Activated naive CD8-positive, alpha-beta T cell treated with anti-CD3 and anti-CD28 coated beads for 36 hours (primary cell): ENCODE results near the gene MYH14. TPM values are rescaled to one million over a fixed set of nuclear protein-coding genes. Genes with fewer than 3 reads are reported as not detected.

ENCODE experiments used
- DNase-seq: peaks from one replicate; pipeline ENCODE4 v3.0.0; 2021
- H3K27ac Mint-ChIP-seq: one replicate; pipeline ENCODE4 v1.8.0; 2022; ENCODE audit warnings: mild to moderate bottlenecking, moderate library complexity, mixed read lengths
- H3K27me3 Mint-ChIP-seq: one replicate; pipeline ENCODE4 v1.8.0; 2022; ENCODE audit warnings: mild to moderate bottlenecking, mixed read lengths
- H3K36me3 Mint-ChIP-seq: one replicate; pipeline ENCODE4 v1.8.0; 2021; ENCODE audit warnings: mild to moderate bottlenecking, mixed read lengths
- H3K4me1 Mint-ChIP-seq: one replicate; pipeline ENCODE4 v1.8.0; 2021; ENCODE audit warnings: mixed read lengths
- H3K4me3 Mint-ChIP-seq: one replicate; pipeline ENCODE4 v1.8.0; 2022; ENCODE audit warnings: mild to moderate bottlenecking, moderate library complexity, mixed read lengths
- H3K9me3 Mint-ChIP-seq: one replicate; pipeline ENCODE4 v1.8.0; 2022; ENCODE audit warnings: mixed read lengths
- total RNA-seq, 2 experiments: library from RNA; stranded (reverse); gene quantifications; one replicate each; pipeline ENCODE4 v1.2.3, GENCODE V29; 2021

MYH14 gene
- total RNA-seq, 2 experiments from 2014 or later, result not detected

DNA sequence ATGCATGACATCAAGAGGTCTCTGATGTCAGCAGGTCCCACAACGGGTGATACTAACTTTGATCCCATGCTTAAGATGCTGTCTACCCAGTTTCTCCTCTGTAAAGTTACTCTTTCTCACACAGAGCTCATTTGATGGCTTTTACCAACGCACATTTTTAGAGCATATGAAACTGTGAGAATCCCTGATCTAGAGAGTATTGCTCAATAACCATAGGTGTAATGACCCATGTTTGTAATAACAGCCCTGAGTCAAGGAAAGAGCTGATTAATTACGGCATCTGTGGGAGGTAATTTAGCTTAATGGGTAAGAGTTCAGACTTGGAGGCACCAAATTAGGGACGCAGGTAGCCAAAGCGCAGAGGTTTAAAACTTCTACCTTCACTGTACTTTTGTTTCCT, 22.3 kb upstream of the MYH14 start:
- Mint-ChIP-seq H3K27me3 (peaks cover 31% of the 10 kb centered on the region), H3K9me3 (no peaks in the 10 kb centered on the region), H3K36me3 (no peaks in the 10 kb centered on the region), H3K4me1 (peaks cover 5% of the 10 kb centered on the region), H3K4me3 (no peak overlapping the region), H3K27ac (no peak overlapping the region)
- no peak for DNase-seq

DNA sequence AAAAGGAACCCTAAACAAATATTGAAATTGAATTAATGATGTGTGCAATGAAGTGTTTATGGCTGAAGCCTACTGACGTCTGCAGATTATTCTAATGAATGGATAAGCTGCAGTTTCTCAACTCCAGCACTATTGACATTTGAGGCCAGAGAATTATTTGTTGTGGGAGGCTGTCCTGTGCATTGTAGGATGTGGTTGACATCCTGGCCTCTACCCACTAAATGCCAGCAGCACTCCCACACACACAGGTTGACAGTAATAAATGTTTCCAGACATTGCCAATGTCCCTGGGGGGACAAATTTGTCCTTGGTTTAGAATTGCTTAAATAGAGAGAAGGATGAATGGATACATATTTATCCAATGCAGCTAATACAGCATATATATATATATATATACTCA, 19.2 kb upstream of the MYH14 start:
- Mint-ChIP-seq H3K36me3 (no peaks in the 10 kb centered on the region), H3K27me3 (peaks cover 25% of the 10 kb centered on the region), H3K4me3 (no peak overlapping the region), H3K4me1 (peaks cover 4% of the 10 kb centered on the region), H3K27ac (no peak overlapping the region), H3K9me3 (peaks cover 2% of the 10 kb centered on the region)
- no peak for DNase-seq

- Mint-ChIP-seq H3K27me3 (peaks cover 12% of the 10 kb centered on the region), H3K27ac (no peak overlapping the region), H3K36me3 (no peaks in the 10 kb centered on the region), H3K9me3 (peaks cover 2% of the 10 kb centered on the region), H3K4me1 (peaks cover 4% of the 10 kb centered on the region), H3K4me3 (no peak overlapping the region)
- no peak for DNase-seq
Measured at GRCh38 chr19:50187937-50188336, 15.5 kb upstream of the MYH14 start.

- no peak for DNase-seq
- Mint-ChIP-seq H3K9me3 (peaks cover 2% of the 10 kb centered on the region), H3K27ac (no peak overlapping the region), H3K27me3 (peaks cover 11% of the 10 kb centered on the region), H3K4me1 (no peaks in the 10 kb centered on the region), H3K36me3 (no peaks in the 10 kb centered on the region), H3K4me3 (no peak overlapping the region)
Measured at GRCh38 chr19:50189331-50189730, 14.1 kb upstream of the MYH14 start.

GRCh38 chr19:50190439-50190891, 13.0 kb upstream of the MYH14 start:
- H3K4me1 Mint-ChIP-seq, result no peaks in the 10 kb centered on the region
- H3K27ac Mint-ChIP-seq, result no peak overlapping the region
- peaks cover 2% of the 10 kb centered on the region for H3K9me3 Mint-ChIP-seq
- peaks cover 17% of the 10 kb centered on the region for H3K27me3 Mint-ChIP-seq
- H3K4me3 Mint-ChIP-seq, result no peak overlapping the region
- no peaks in the 10 kb centered on the region for H3K36me3 Mint-ChIP-seq
- DNase-seq, result no peak

- Mint-ChIP-seq H3K9me3 (peaks cover 2% of the 10 kb centered on the region), H3K27ac (no peak overlapping the region), H3K4me3 (no peak overlapping the region), H3K36me3 (no peaks in the 10 kb centered on the region), H3K27me3 (peaks cover 24% of the 10 kb centered on the region), H3K4me1 (no peaks in the 10 kb centered on the region)
- DNase-seq, result no peak
Measured at GRCh38 chr19:50191216-50191615, 12.2 kb upstream of the MYH14 start.

- H3K27ac Mint-ChIP-seq, result no peak overlapping the region
- H3K9me3 Mint-ChIP-seq, result no peaks in the 10 kb centered on the region
- no peaks in the 10 kb centered on the region for H3K36me3 Mint-ChIP-seq
- H3K4me1 Mint-ChIP-seq, result no peaks in the 10 kb centered on the region
- no peak for DNase-seq
- H3K27me3 Mint-ChIP-seq, result peaks cover 35% of the 10 kb centered on the region
- H3K4me3 Mint-ChIP-seq, result no peak overlapping the region
Measured at GRCh38 chr19:50192463-50193211, 10.8 kb upstream of the MYH14 start.

DNA sequence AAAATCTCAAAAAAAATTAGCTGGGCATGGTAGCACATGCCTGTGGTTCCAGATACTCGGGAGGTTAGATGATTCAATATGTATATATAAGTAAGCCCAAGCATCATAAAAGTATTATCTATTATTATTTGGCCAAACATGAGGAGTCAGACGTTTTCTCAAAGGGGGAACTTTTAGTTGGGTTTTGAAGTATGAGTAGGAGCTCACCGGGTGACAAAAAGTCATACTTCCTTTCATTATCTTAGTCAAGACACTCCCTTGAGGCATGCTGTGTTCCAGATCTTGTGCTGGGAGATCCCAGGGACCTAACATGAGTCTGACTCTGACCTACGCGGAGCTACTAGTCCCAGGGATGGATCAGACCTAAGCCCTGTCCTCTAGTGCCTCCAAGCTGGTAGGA, 8.2 kb upstream of the MYH14 start:
- no peaks in the 10 kb centered on the region for H3K36me3 Mint-ChIP-seq
- H3K27me3 Mint-ChIP-seq, result peaks cover 51% of the 10 kb centered on the region
- no peak overlapping the region for H3K27ac Mint-ChIP-seq
- no peak for DNase-seq
- H3K9me3 Mint-ChIP-seq, result no peaks in the 10 kb centered on the region
- H3K4me1 Mint-ChIP-seq, result no peaks in the 10 kb centered on the region
- no peak overlapping the region for H3K4me3 Mint-ChIP-seq

- H3K4me1 Mint-ChIP-seq, result no peaks in the 10 kb centered on the region
Measured at GRCh38 chr19:50196322-50196932, 7.0 kb upstream of the MYH14 start.

DNA sequence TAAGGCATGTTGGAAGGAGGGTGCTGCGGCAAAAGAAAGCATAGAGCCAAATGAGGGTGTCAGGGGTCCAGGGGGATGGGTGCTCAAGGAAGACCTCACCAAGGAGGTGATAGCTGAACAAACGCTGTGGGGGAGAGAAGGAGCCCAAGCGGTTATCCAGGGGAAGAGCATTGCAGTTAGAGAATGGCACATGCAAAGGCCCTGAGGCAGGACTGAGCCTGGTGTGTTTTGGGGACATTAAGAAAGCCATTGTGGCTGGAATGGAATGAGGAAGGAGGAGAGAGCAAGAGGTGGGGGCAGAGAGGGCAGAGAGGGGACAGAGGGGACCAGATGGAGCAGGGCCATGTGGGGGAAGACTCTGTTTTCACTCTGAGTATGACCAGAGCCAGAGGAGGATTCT, 6.1 kb upstream of the MYH14 start:
- Mint-ChIP-seq H3K4me3 (no peak overlapping the region), H3K9me3 (no peaks in the 10 kb centered on the region), H3K36me3 (no peaks in the 10 kb centered on the region), H3K27ac (no peak overlapping the region), H3K27me3 (peaks cover 66% of the 10 kb centered on the region), H3K4me1 (no peaks in the 10 kb centered on the region)
- no peak for DNase-seq

More at GRCh38 chr19:50196322-50196932, 7.0 kb upstream of the MYH14 start:
- Mint-ChIP-seq H3K36me3 (no peaks in the 10 kb centered on the region), H3K27ac (no peak overlapping the region), H3K4me3 (no peak overlapping the region), H3K9me3 (no peaks in the 10 kb centered on the region), H3K27me3 (peaks cover 56% of the 10 kb centered on the region)
- DNase-seq, result no peak

DNA sequence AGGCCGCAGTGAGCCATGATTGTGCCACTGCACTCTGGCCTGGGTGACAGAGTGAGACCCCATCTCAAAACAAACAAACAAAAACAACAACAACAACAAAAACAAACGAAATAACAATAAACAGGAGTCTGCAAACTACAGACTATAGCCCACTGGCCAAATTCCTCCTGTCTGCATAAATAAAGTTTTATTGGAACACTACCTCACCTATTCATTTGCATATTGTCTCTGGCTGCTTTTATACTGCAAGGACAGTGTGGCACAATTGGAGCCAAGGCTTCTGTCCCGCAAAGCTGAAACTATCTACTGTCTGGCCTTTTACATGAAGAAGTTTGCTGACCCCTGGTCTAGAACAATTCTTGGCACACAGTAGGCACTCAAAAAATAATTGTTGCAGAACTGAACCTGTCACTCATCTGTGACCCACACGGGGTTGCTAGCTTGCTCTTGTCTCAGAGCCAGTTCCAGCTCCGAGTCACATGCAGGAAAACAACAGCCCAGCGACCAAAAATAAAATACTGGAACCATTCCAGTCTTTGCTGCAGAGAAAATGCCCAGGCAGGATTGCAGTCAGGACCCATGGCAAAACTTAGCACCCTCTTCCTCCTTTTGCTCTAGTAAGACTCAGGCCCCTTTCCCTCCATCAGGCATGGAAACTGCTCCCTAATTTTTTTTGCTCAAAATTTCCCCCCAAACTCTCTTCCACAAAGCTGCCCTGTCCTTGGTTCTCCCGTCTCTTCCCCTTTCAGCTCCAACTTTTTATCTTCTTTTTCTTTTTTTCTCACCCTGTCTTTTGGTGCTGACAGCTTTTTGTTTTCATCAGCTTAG, 4.8 kb upstream of the MYH14 start:
- Mint-ChIP-seq H3K4me3 (no peak overlapping the region), H3K36me3 (no peaks in the 10 kb centered on the region), H3K4me1 (no peaks in the 10 kb centered on the region), H3K9me3 (no peaks in the 10 kb centered on the region), H3K27me3 (peaks cover 67% of the 10 kb centered on the region), H3K27ac (no peak overlapping the region)
- DNase-seq, result no peak

- Mint-ChIP-seq H3K27me3 (peaks cover 72% of the 10 kb centered on the region), H3K4me3 (no peak overlapping the region), H3K36me3 (no peaks in the 10 kb centered on the region), H3K9me3 (no peaks in the 10 kb centered on the region), H3K4me1 (no peaks in the 10 kb centered on the region), H3K27ac (no peak overlapping the region)
- no peak for DNase-seq
Measured at GRCh38 chr19:50199259-50199555, 4.2 kb upstream of the MYH14 start.

GRCh38 chr19:50202386-50202785, 1.0 kb upstream of the MYH14 start:
- DNase-seq, result no peak
- no peaks in the 10 kb centered on the region for H3K4me1 Mint-ChIP-seq
- H3K27me3 Mint-ChIP-seq, result peaks cover 83% of the 10 kb centered on the region
- H3K9me3 Mint-ChIP-seq, result no peaks in the 10 kb centered on the region
- no peak overlapping the region for H3K4me3 Mint-ChIP-seq
- H3K27ac Mint-ChIP-seq, result no peak overlapping the region
- no peaks in the 10 kb centered on the region for H3K36me3 Mint-ChIP-seq

- DNase-seq, result no peak
- Mint-ChIP-seq H3K4me3 (no peak overlapping the region), H3K36me3 (no peaks in the 10 kb centered on the region), H3K9me3 (no peaks in the 10 kb centered on the region), H3K4me1 (no peaks in the 10 kb centered on the region), H3K27me3 (peaks cover 83% of the 10 kb centered on the region), H3K27ac (no peak overlapping the region)
Measured at GRCh38 chr19:50202962-50203280, 501 bp upstream of the MYH14 start.

- no peaks in the 10 kb centered on the region for H3K9me3 Mint-ChIP-seq
Measured at GRCh38 chr19:50204081-50204428, 633 bp downstream of the MYH14 start.

More at GRCh38 chr19:50204081-50204428, 633 bp downstream of the MYH14 start:
- Mint-ChIP-seq H3K4me3 (no peak overlapping the region), H3K27ac (no peak overlapping the region), H3K27me3 (peaks cover 78% of the 10 kb centered on the region), H3K4me1 (no peaks in the 10 kb centered on the region), H3K36me3 (no peaks in the 10 kb centered on the region)
- no peak for DNase-seq
